Measurements from ENCODE around the gene PPM1H. TPM values are rescaled to one million over a fixed set of nuclear protein-coding genes. Genes with fewer than 3 reads are reported as not detected.
"Not testable (repeated sequence)": the region's sequence is repeated elsewhere in the genome, so short reads cannot be mapped to it uniquely, and the experiment has no call there.

PPM1H gene
- polyA plus RNA-seq, 4 donors, result 27.7 to 31.9 (median 30.4) TPM

DNA sequence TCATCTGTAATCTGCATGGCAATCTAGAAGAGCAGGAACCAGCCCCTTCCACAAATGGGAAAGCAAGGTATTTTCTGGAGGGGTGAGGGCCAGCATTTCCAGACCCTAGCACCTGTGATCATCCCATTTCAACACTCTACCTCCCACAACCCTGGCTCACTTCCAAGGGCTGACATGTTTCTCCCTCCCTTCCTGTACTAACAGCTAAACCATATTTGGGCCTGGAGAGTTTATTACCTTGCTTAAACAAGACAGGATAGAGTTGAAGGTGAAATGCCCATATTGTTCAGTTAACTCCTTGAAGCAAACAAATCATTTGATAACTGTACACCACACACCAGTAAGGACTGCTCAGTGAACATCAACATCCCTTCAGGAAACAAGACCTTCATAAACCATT lies 158.4 kb downstream of the PPM1H start:
- DNase-seq (ENCODE audit: low read depth in 4 of 4, low spot score in 3 of 4), result no peak

GRCh38 chr12:62774794-62775193 lies 160.2 kb downstream of the PPM1H start:
- no peak for DNase-seq (ENCODE audit: low read depth in 4 of 4, low spot score in 3 of 4)

DNA sequence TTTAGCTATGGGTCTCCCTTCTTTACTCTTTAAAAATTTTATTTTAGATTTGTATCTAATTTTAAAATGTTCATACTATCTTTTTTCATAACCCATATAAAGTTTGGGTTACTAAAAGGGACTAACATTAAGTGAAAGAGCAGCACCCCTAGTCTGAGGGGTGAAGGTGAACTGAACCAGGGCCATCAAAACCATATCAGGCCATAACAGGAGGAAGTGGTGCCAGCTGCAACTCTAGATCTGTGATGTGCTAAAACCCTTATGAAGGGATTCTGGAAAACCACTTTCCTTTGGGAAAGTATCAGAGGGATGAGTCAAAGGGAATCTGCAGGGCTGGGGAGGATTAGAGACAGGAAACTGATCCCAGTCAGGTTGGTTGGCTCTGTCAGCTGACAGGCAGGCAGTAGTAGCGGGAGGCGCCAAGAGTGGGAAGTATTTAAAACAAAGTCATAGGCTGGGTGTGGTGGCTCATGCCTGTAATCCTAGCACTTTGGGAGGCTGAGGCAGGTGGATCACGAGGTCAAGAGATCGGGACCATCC lies 162.5 kb downstream of the PPM1H start:
- no peak for DNase-seq (ENCODE audit: low read depth in 4 of 4, low spot score in 3 of 4)

GRCh38 chr12:62771828-62772227 lies 163.1 kb downstream of the PPM1H start:
- DNase-seq (ENCODE audit: low read depth in 4 of 4, low spot score in 3 of 4), result no peak

- no peak for DNase-seq (ENCODE audit: low read depth in 4 of 4, low spot score in 3 of 4)
Observed at GRCh38 chr12:62770381-62770780, 164.6 kb downstream of the PPM1H start.

DNA sequence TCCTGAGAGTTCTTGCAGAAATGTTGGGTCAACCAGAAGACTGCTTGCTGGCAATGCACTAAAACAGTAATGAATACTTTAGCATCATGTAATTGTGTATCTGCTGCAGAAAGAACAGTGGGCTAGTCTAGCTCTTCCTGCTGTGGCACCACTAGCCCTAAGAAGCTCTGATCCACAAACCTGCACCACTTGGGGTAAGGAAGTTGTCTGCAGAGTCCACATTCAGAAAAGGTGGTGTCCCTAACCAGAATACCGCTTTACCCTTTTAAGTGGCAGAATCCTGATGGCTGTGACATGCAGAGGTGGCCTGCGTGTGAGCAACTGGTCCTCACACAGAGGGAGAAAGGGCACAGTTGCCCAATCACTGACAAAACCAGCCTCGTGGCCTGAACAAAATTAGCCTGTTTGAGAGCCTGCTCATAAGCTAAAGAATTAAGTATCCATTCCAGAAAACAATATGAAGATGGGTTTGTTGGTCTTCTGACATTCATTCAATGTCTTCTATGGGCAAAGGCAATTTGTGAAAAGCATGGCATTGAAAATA lies 165.8 kb downstream of the PPM1H start:
- no peak for DNase-seq (ENCODE audit: low read depth in 4 of 4, low spot score in 3 of 4)

DNA sequence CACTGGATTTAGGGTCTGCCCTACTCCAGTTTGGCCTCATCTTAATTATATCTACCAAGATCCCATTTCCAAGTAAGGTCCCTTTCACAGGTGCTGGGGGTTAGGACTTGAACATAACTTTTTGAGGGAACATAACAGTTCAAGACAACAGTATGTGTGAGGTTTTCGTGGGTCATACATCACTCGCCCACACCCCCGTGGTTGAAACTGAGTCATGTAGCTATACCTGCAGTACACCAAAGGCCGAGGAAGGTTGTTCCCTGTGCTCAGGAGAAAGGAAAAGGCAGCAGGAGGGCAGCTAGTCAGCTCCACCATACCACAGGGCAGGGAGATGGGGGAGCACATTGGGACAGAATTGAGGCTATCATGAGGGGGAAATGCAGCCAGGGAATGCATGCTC lies 167.0 kb downstream of the PPM1H start:
- no peak for DNase-seq (ENCODE audit: low read depth in 4 of 4, low spot score in 3 of 4)

DNA sequence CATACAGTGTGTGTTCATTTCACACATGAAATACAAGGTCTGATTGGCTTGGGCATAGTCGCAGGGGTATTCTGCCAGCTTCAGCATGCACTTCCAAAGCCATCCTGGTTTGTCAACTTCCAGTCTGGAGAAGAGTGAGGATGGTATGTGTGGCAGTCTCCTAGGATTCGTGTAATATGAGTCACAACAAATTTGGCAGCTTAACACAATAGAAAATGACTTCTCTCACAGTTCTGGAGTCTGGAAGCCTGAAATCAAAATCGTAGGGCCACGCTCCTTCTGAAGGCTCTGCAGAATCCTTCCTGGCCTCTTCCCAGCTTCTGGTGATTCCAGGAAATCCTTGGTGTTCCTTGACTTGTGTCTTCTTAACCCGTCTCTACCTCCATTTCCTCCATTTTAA lies 167.5 kb downstream of the PPM1H start:
- DNase-seq (ENCODE audit: low read depth in 4 of 4, low spot score in 3 of 4), result no peak

DNA sequence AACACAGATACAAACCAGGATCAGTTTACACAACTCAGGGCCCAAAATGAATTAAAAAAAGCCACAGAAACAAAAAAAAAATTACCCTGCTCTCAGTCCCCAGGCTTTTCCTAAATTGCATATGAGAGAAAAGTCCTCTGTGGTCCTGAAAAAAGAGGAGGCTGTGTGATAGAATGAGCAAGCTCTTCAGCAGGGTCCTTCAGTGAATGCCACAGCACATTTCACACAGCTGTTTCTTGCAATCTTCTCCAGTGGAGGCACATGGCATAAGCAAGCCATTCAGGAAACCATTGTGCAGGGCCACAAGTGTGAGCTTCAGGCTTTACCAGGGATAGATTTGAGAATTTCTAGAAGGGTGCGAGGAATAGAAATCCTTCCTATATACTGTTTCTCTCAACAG lies 168.5 kb downstream of the PPM1H start:
- DNase-seq (ENCODE audit: low read depth in 4 of 4, low spot score in 3 of 4), result no peak

DNA sequence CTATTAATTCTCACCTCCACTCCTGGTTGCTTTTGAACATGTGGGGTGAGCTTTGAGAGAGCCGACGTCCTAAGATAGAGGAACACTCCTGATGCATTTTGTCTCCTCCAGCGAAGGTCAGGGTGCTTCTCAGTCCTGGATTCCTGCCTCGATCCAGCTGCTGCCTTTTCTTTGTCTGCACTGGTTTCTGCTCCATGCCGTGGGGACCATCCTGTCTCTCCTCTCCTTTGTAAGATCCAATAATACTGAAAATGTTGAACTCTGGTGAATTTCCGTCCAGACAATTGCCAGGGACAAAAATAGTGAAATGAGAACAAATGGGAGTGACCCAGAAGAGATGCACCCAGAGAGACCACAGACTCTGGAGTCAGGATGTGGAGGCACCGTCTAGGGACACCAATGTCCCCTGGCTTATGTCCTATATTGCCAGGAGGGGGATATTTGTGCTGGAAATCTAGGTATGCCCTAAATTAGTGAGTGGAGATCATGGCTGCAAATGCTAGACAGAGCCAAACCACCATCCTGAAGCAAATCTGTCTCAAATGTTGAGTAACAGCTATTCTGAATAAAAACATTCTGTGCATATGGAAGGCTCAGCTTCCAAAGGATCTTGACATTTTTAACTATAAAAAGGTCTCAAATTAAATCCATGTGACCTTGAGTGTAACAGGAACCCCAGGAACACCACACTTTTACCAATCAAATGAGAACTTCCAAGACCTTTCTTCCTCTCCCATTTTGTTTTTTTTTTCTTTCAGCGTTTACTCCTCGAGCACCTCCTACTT lies 170.9 kb downstream of the PPM1H start:
- DNase-seq (ENCODE audit: low read depth in 4 of 4, low spot score in 3 of 4), result no peak

DNA sequence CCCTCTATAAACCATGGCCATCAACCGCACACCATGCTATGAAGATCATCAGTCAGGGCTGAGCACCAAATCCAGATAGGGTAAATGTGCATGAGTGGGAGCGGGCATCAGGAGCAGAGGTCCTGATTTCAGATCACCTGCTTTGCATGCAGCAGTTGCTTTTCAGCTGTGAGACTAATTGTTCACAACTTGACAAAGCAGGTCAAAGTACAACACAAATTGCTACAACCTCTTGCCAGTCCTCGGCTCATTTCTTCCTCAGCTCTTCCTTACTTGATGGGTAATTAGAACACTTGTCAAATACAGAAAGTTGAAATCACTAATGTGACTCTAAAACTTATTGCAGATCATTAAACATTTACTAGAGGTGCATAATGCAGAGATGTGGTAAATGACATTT lies 171.6 kb downstream of the PPM1H start:
- DNase-seq (ENCODE audit: low read depth in 4 of 4, low spot score in 3 of 4), result no peak

- no peak for DNase-seq (ENCODE audit: low read depth in 4 of 4, low spot score in 3 of 4)
Observed at GRCh38 chr12:62762645-62763044, 172.3 kb downstream of the PPM1H start.

DNA sequence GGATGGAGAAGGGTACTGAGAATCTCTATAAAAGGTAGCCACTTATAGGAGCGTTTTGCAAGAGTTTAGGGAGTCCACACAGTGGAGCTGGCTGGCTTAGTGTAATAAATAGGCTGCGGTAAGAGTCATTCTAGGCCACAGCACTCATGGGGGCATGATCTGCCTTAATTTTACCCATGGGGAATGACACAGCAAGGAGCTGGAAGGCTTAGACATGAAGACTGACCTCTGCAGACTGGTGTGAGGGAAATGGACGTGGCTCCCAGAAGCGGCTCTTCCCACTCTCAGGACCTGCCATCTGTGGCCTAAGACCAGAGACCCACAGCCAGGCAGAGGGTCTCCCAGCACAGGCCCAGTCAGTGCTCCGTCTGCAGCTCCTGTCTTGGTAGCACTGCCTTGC lies 173.3 kb downstream of the PPM1H start:
- no peak for DNase-seq (ENCODE audit: low read depth in 4 of 4, low spot score in 3 of 4)

GRCh38 chr12:62760779-62761178 lies 174.2 kb downstream of the PPM1H start:
- no peak for DNase-seq (ENCODE audit: low read depth in 4 of 4, low spot score in 3 of 4)

GRCh38 chr12:62760341-62760740 lies 174.6 kb downstream of the PPM1H start:
- DNase-seq (ENCODE audit: low read depth in 4 of 4, low spot score in 3 of 4), result not testable (repeated sequence)

- no peak for DNase-seq (ENCODE audit: low read depth in 4 of 4, low spot score in 3 of 4)
Observed at GRCh38 chr12:62758216-62758615, 176.7 kb downstream of the PPM1H start.

DNA sequence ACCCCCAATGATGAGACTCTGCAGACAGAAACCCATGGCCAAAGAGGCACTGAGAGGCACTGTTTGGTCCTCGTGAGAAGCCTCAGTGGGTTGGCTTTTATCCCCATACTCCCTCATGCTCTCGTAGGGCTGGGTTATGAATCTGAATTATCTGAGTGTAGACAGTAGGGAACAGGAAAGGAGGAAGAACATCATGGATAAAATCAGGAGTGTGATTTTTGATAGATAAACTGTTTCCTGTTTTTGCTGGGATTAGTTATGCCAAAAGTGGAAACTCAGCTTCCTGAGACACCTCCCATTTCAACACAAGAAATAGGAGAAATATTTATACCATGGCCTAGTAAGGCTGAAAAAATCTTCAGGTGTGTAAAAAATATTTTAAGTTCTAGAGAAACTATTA lies 177.9 kb downstream of the PPM1H start:
- no peak for DNase-seq (ENCODE audit: low read depth in 4 of 4, low spot score in 3 of 4)

DNA sequence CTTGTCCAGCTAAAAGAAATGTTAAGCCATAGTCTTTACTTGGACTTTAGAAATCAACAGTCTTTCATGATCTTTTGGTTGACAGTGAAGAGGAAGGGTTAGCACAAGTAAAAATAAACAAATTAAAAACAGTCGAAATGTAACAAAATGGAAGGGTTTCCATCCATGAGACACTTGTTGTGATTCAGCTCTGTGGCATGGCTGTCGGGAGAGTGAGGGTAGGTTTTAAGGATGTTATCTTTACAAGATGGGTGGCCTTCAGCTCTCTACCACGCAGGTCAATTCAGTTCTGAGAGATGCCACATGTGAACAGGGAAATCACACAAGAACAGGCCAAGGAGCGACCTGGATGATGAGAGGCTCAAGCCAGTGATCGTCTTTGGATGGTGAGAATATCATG lies 180.2 kb downstream of the PPM1H start:
- DNase-seq (ENCODE audit: low read depth in 4 of 4, low spot score in 3 of 4), result no peak

GRCh38 chr12:62751810-62752155 lies 183.2 kb downstream of the PPM1H start:
- DNase-seq (ENCODE audit: low read depth in 4 of 4, low spot score in 3 of 4), result no peak

GRCh38 chr12:62750941-62751809 lies 183.8 kb downstream of the PPM1H start:
- DNase-seq (ENCODE audit: low read depth in 4 of 4, low spot score in 3 of 4), result no peak

DNA sequence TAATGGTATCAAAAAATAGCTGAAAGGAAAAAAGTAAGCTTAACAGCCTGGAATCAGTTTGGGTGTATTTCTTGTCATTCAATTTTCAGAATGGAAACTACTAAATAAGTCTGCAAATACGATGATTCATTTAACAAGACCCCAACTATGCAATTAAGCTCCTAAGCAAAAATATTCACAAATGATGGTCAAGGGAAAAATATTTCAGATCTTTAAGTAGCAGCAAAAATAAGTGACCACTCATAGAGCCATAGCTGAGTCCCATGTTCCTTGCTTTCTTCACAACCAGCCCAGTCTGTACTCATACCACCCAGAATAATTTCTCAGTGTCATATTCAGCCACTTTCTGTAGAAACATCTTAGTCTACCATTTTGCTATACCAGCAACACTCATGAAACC lies 185.4 kb downstream of the PPM1H start:
- no peak for DNase-seq (ENCODE audit: low read depth in 4 of 4, low spot score in 3 of 4)
